Measurements from ENCODE around the gene DPP6.

DNA sequence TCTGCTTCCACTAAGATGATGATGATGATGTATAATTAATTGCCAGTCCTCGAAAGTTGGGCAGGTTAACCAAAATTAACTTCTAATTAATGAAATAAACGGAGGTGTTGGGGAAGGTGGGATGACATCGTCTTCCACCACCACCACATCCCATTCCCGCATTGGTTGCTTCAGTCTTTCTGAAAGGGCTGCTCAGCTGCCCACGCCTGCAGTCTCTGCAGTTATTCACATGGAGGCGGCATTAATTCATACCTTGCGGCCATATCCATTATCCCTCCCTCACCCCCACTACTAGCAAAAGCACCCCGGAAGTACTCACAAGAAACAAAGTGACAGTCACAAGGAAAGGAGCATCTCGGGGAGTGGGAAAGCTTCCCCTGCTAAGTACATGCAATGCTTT, 387.9 kb downstream of the DPP6 start:
- TF ChIP-seq, protein P1, sequence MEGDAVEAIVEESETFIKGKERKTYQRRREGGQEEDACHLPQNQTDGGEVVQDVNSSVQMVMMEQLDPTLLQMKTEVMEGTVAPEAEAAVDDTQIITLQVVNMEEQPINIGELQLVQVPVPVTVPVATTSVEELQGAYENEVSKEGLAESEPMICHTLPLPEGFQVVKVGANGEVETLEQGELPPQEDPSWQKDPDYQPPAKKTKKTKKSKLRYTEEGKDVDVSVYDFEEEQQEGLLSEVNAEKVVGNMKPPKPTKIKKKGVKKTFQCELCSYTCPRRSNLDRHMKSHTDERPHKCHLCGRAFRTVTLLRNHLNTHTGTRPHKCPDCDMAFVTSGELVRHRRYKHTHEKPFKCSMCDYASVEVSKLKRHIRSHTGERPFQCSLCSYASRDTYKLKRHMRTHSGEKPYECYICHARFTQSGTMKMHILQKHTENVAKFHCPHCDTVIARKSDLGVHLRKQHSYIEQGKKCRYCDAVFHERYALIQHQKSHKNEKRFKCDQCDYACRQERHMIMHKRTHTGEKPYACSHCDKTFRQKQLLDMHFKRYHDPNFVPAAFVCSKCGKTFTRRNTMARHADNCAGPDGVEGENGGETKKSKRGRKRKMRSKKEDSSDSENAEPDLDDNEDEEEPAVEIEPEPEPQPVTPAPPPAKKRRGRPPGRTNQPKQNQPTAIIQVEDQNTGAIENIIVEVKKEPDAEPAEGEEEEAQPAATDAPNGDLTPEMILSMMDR (IDR thresholded peaks at IDR 0.05 in 2 of 3, conservative IDR thresholded peaks at IDR 0.05 in 1 of 3; ENCODE audit: insufficient read depth in 2 of 3, low read depth in 1 of 3, low read length in 3 of 3) = no peak
- TF ChIP-seq TARDBP (IDR thresholded peaks at IDR 0.05) = no peak
- TF ChIP-seq NFIC (IDR thresholded peaks at IDR 0.05) = no peak
- TF ChIP-seq, protein P2, sequence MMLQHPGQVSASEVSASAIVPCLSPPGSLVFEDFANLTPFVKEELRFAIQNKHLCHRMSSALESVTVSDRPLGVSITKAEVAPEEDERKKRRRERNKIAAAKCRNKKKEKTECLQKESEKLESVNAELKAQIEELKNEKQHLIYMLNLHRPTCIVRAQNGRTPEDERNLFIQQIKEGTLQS (IDR thresholded peaks at IDR 0.05) = no peak
- TF ChIP-seq, protein P2 (CRISPR knock-in tag; conservative IDR thresholded peaks at IDR 0.05) = no peak
- TF ChIP-seq FOXP1 (CRISPR knock-in tag; IDR thresholded peaks at IDR 0.05) = no peak
- TF ChIP-seq CHD2 (IDR thresholded peaks at IDR 0.05; ENCODE audit: low read depth, low read length) = no peak
